Stimulated activated CD4-positive, alpha-beta T cell treated with anti-CD3 and anti-CD28 coated beads, Interleukin-12 subunit alpha, Interleukin-12 subunit beta, amount 100 ng/mL, for 24 hours (primary cell): ENCODE results near the gene PEG3.

ENCODE experiments used
- DNase-seq, 2 experiments: peaks; one replicate each; pipeline ENCODE4 v3.0.0-alpha.2; 2020; ENCODE audit warnings: low read depth in 2 of 2

The PEG3 gene

GRCh38 chr19:56808717-56809392 lies 31.7 kb downstream of the PEG3 start:
- DNase-seq, result no peak

- DNase-seq, result no peak
These were observed 33.9 kb downstream of the PEG3 start for GRCh38 chr19:56806639-56807038.
